Bronchial smooth muscle cell (primary cell): Measurements from ENCODE around the gene ZNF805. TPM values are rescaled to one million over a fixed set of nuclear protein-coding genes. Genes with fewer than 3 reads are reported as not detected.

Experiments
- total RNA-seq: library from RNA; depleted of rRNA; stranded (reverse); fragments of >200 nt; gene quantifications from 2 replicates; pipeline ENCODE4 v1.2.1, GENCODE V29; 2014

ZNF805 gene
- total RNA-seq, result 23.2 and 29.2 TPM in 2 replicates

DNA sequence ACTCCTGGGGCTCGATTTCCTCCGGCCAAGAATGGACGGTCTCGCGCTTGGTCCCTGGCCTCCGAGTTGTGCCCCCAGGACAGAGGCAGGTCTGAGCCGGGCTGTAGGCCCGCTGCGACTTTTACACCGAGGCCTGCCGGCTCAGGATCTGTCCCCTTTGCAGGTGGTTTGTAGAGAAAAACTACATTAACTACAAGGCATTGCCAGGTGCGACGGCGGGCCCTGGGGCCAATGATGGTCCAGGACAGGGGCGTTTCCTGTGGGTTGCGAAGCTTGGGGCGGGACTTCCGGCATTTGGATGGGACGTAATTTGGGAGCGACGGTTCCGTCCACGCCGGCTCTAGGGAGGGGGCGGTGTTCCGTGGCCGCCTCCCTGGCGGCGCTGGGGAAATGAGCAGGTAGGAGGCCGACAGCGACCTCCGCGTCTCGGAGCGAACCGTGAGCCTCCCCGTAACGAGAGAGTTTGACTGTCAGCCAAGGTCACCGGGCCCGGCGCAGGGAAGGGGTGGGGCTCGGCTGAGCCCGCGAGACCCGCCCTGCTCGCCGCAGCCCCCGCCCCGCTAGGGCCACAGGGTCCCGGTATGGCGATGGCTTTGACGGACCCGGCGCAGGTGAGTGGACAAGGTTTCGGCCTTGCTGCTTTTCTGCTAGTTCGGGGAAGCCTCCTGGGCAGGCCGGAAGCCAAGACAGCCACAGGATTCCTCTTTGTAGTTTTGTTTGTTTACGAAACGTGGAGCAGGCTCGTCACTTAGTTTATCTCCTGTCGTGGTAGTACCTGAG is at the start of gene ZNF805:
ZNF805 (plus strand) TSS at position 322 of the 780 bp plus-strand sequence; CDS start at position 582, 260 bp downstream.

DNA sequence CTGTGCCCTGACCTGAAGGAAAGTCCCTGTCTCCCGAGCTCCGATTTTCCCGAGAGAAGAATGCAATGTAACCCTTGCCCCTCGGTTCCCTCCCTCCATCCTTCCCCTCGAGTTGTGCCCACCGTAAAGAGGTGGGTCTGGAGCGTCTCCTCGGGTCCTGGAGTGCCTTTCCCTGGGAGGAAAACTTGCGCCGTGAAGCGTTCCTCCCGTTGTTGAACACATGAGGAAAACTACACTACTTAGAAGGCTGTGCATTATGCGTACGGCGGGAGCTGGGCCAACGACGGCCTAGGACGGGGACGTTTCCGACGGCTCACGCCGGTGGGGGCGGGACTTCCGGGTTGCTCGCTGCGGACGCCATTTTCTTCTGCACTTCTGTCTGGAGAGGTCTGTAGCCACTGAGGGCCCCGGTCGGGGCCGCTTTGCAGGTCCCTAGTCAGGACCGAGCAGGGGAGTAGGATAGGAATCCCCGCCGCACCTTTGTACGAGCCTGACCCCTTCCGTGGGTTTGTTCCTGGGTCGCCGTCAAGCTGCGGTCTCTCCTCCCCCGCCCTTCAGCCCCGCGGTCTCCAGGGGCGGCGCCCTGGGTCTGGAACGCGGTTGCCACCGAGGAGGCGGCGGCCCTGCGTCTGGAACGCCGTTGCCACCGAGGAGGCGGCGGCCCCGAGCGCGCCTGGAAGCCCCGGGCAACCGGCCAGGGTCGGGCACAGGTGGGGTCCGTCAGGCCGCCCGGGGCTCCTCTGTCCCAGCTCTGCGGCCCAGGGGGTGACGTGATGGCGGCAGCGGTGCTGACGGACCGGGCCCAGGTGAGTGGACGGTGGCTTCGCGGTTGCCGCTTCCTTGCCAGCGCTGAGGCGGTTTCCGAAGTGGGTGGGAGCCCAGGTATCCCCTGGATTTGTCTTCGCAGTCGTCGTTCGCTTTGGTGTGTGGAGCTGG is 49.0 kb upstream of the ZNF805 start, which contains the start of gene ZNF264:
ZNF264 (plus strand) TSS at position 360 of the 936 bp plus-strand sequence; CDS start at position 774, 414 bp downstream.

DNA sequence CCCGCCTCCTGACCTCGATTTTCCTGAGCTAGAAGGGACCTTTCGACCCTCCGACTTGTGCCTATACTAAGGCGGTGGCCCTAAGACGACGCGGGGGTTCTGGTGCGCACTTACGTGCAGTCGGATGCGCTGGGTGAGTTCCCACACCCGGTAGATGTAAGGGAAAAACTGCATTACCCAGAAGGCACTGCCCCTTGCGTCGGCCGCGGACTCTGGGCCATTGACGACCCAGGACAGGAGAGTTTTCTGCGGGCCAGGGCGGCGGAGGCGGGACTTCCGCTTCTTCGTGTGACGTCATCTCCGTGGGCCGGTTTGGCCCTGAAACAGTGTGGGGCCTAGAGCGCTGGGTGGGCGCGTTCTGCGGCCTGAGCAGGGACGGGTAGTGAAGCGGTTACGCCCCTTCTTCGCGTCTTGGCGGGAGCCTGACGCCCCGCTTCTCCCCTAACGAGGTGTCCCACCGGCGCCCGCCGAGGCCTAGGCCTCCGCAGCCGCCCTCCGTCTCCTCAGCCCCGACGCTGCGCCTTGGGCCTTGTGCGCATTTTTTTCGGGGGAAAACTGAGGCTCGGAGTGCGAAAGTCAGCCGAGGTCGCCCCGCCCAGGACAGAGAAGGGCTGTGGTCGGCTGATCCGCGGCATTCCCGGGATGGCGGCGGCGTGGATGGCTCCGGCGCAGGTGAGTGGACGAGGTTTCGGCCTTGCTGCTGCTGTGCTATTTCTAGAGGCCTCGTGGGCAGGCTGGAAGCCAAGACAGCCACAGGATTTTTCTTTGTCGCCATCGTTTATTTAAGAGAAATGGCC is 39.9 kb downstream of the ZNF805 start, which contains the start of gene ZNF460:
ZNF460 (plus strand) TSS at position 321 of the 797 bp plus-strand sequence; CDS start at position 643, 322 bp downstream.

Other genes starting within 250 kb of the ZNF805 start
- under 0.01 TPM in 1 of 2 replicates, not detected in the other for gene USP29, start 120.6 kb upstream of the ZNF805 start, total RNA-seq
- gene ZIM3, start 95.4 kb upstream of the ZNF805 start, total RNA-seq, result not detected in 2 replicates
- gene DUXA, start 73.1 kb upstream of the ZNF805 start, total RNA-seq, result not detected in 2 replicates
- gene ZNF264, start 49.1 kb upstream of the ZNF805 start, total RNA-seq, result 17.3 and 35.2 TPM in 2 replicates
- gene AURKC, start 9.6 kb upstream of the ZNF805 start, total RNA-seq, result 0.17 and 0.63 TPM in 2 replicates
- gene ZNF460, start 39.9 kb downstream of the ZNF805 start, total RNA-seq, result 43.7 and 67.3 TPM in 2 replicates
- 7.1 and 7.3 TPM in 2 replicates for gene ZNF543, start 79.8 kb downstream of the ZNF805 start, total RNA-seq
- gene ZNF304, start 110.6 kb downstream of the ZNF805 start, total RNA-seq, result 9.1 and 13.6 TPM in 2 replicates
- gene TRAPPC2B, start 122.9 kb downstream of the ZNF805 start, total RNA-seq, result 11.9 and 12.9 TPM in 2 replicates
- gene ZNF547, start 122.9 kb downstream of the ZNF805 start, total RNA-seq, result 4.6 and 8.1 TPM in 2 replicates
- gene ZNF548, start 149.2 kb downstream of the ZNF805 start, total RNA-seq, result 20.3 and 27.6 TPM in 2 replicates
- gene ZNF17, start 170.5 kb downstream of the ZNF805 start, total RNA-seq, result 10.6 and 17.0 TPM in 2 replicates
- 6.8 and 8.3 TPM in 2 replicates for gene ZNF749, start 194.7 kb downstream of the ZNF805 start, total RNA-seq
- 0.34 and 0.95 TPM in 2 replicates for gene VN1R1, start 216.5 kb downstream of the ZNF805 start, total RNA-seq
- 13.3 and 22.4 TPM in 2 replicates for gene ZNF772, start 236.9 kb downstream of the ZNF805 start, total RNA-seq
- 14.2 and 14.5 TPM in 2 replicates for gene ZNF419, start 247.1 kb downstream of the ZNF805 start, total RNA-seq